Naive thymus-derived CD8-positive, alpha-beta T cell (primary cell): Measurements from ENCODE around the gene LEFTY2. TPM values are rescaled to one million over a fixed set of nuclear protein-coding genes. Genes with fewer than 3 reads are reported as not detected.
"Not testable (repeated sequence)": the region's sequence is repeated elsewhere in the genome, so short reads cannot be mapped to it uniquely, and the experiment has no call there.

Experiments used
- ATAC-seq, 2 donors: fragments of 150-1000 bp; cut with Tn5 transposase in 1 of 2; sonication (Bioruptor Pico), chemical (Tn5 transposase) in 1 of 2; 1 replicate in 1 of 2; 2 replicates in 1 of 2; pipeline ENCODE4 v1.10.0; 2021; ENCODE audit warnings: mild to moderate bottlenecking in 2 of 2, moderate library complexity in 2 of 2
- POLR2A ChIA-PET: fragments of 350-600 bp; sonication (Branson Sonifier 250); formaldehyde crosslinking; loops from one replicate; lab custom pipeline; 2021; ENCODE audit warnings: antibody characterized with exemption; lab: Charles Lee
- DNase-seq, 10 donors: peaks; one replicate each; pipeline versions ENCODE4 v3.0.0 to v3.0.0-alpha.2; 2020 to 2022
- H3K27ac Mint-ChIP-seq, 10 donors: one replicate each; pipeline ENCODE4 v1.8.0; 2020 to 2022; ENCODE audit warnings: mild to moderate bottlenecking in 10 of 10, mixed read lengths in 10 of 10, moderate library complexity in 4 of 10, inconsistent platforms in 1 of 10
- H3K27me3 Mint-ChIP-seq, 5 donors: one replicate each; pipeline ENCODE4 v1.8.0; 2021 to 2022; ENCODE audit warnings: mixed read lengths in 5 of 5
- H3K36me3 Mint-ChIP-seq, 3 donors: one replicate each; pipeline ENCODE4 v1.8.0; 2020 to 2022; ENCODE audit warnings: mixed read lengths in 3 of 3, mild to moderate bottlenecking in 2 of 3, inconsistent platforms in 1 of 3
- H3K4me1 Mint-ChIP-seq, 4 donors: one replicate each; pipeline ENCODE4 v1.8.0; 2021 to 2022; ENCODE audit warnings: mixed read lengths in 4 of 4
- H3K4me3 Mint-ChIP-seq, 10 donors: one replicate each; pipeline ENCODE4 v1.8.0; 2020 to 2022; ENCODE audit warnings: mild to moderate bottlenecking in 10 of 10, mixed read lengths in 10 of 10, moderate library complexity in 6 of 10, inconsistent platforms in 1 of 10
- H3K9me3 Mint-ChIP-seq, 9 donors: one replicate each; pipeline ENCODE4 v1.8.0; 2020 to 2022; ENCODE audit warnings: mixed read lengths in 9 of 9, mild to moderate bottlenecking in 3 of 9, inconsistent platforms in 1 of 9, moderate library complexity in 1 of 9
- polyA plus RNA-seq, 3 donors: library from polyadenylated mRNA; unstranded; fragments of 300-500 nt; fragmentation: Illumina TruSeq; gene quantifications; one replicate each; pipeline ENCODE4 v1.2.3, GENCODE V29; 2021
- total RNA-seq, 8 experiments: library from RNA in 2 of 8; stranded (reverse) in 2 of 8; gene quantifications; one replicate each; pipeline ENCODE4 v1.2.3 and lab custom pipeline; 2021 to 2026

The LEFTY2 gene
- total and polyA plus RNA-seq, 5 experiments from 2014 or later, result 0.19 to 0.75 (median 0.64) TPM; not detected in 2

DNA sequence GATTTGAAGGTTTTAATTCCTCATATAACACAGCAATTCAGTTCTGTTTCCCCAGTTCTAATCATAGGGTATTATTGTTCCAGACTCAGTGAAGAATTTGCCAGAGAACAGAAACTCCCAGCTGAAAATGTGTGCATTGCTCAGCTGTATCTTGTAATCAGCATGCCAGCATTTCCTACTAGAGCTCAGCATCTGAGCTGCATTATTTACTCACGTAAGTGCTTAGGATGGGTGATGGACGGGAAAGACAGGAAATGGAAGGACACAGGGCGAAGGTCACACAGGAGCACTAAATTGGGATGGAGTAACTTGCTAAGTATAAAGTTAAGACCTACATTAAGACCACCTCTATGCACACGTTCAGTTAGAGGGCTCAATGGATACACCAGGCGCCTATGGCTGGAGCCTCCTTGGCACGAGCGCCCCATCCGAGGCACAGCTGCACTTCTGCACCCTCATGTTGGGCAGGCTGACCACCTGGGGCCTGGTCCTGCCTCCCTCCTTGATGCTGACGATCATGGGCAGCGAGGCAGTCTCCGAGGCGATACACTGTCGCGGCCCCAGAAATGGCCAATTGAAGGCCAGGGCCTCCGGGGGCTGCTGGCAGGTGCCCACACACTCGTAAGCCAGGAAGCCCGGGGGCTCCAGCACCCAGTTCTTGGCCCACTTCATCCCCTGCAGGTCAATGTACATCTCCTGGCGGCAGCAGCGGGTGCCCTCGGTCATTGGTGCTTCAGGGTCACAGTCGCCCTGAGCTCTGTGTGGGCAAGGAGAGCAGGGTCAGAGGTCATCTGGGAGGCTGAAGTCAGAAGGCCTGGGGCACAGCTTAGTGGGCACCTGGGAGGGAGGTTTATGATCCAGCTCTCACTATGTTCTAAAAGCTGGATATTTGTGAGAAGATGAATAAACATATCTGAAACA is 3.7 kb downstream of the LEFTY2 start:
- ATAC-seq (no peak), DNase-seq (no peak)
- H3K27ac Mint-ChIP-seq, result peak overlapping the region in 3 of 10 donors; percentile 12 to 59 (median 56)
- no peaks in the 10 kb centered on the region for H3K27me3 Mint-ChIP-seq
- POLR2A ChIA-PET, result no interaction called here
- peaks cover 0 to 5% (median 2%) of the 10 kb centered on the region in 4 donors for H3K4me1 Mint-ChIP-seq
- H3K9me3 Mint-ChIP-seq, result no peaks in the 10 kb centered on the region
- H3K4me3 Mint-ChIP-seq, result no peak overlapping the region
- H3K36me3 Mint-ChIP-seq, result no peaks in the 10 kb centered on the region

DNA sequence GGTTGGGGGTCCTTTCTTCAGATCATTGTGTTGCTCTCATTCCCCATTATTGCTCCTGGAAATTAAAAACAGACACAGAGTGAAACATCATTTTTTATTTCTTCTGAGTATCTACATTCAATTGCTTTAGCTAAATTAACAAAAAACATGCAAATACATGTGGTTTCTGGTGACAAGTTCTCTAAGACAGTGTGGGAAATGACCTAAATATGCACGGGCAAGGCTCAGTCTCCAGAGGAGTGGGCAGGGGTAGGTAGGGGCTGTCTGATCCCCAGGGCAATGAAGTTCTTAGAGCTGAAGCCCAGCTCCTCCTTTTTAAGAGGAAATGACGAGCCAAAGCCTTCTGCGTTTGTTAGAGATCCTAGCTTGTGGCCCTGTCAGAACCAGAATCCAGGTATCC is 4.5 kb downstream of the LEFTY2 start:
- Mint-ChIP-seq H3K27me3 (no peaks in the 10 kb centered on the region), H3K4me1 (peaks cover 3 to 7% (median 5%) of the 10 kb centered on the region in 4 donors), H3K9me3 (no peaks in the 10 kb centered on the region), H3K27ac (no peak overlapping the region), H3K4me3 (no peak overlapping the region), H3K36me3 (no peaks in the 10 kb centered on the region)
- ATAC-seq (no peak), DNase-seq (no peak)
- POLR2A ChIA-PET, result no interaction called here

DNA sequence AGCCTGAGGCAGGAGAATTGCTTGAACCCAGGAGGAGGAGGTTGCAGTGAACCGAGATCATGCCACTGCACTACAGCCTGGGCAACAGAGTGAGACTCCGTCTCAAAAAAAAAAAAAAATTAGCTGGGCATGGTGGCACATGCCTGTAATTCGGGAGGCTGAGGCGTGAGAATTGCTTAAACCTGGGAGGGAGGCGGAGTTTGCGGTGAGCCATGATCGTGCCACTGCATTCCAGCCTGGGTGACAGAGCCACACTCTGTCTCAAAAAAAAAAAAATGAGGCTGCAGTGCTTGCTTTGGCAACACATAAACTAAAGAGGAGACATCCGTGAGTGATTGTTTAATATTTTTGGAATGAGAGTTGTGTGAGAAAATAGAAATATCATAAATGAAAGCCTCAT is 4.9 kb downstream of the LEFTY2 start:
- H3K4me1 Mint-ChIP-seq, result peaks cover 5 to 11% (median 6%) of the 10 kb centered on the region in 4 donors
- H3K9me3 Mint-ChIP-seq, H3K27ac Mint-ChIP-seq, POLR2A ChIA-PET, H3K36me3 Mint-ChIP-seq, ATAC-seq, H3K4me3 Mint-ChIP-seq, H3K27me3 Mint-ChIP-seq, DNase-seq: not testable (repeated sequence)

DNA sequence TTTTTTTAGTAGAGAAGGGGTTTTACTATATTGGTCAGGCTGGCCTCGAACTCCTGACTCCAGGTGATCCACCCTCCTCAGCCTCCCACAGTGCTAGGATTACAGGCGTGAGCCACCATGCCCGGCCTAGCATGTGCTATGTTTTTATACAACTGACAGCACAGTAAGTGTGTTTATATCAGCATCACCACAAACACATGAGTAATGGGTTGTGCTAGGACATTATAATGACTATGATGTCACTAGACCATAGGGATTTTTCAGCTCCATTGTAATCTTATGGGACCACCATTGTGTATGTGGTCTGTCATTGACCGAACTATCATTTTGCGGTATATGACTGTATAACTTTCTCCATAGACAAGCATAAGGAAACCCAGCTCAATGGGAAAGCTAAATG is 6.3 kb downstream of the LEFTY2 start:
- ATAC-seq, result no peak
- H3K36me3 Mint-ChIP-seq, result no peaks in the 10 kb centered on the region
- H3K4me1 Mint-ChIP-seq, result peaks cover 5 to 11% (median 6%) of the 10 kb centered on the region in 4 donors
- H3K27me3 Mint-ChIP-seq, result no peaks in the 10 kb centered on the region
- POLR2A ChIA-PET, result interaction anchor here (1.5 kb wide), 1 partner anchor 10 kb away, joined by 10 read pairs; the partner anchor contains the start of gene PYCR2
- H3K27ac Mint-ChIP-seq, result no peak overlapping the region
- no peak for DNase-seq
- no peak overlapping the region for H3K4me3 Mint-ChIP-seq
- no peaks in the 10 kb centered on the region for H3K9me3 Mint-ChIP-seq

DNA sequence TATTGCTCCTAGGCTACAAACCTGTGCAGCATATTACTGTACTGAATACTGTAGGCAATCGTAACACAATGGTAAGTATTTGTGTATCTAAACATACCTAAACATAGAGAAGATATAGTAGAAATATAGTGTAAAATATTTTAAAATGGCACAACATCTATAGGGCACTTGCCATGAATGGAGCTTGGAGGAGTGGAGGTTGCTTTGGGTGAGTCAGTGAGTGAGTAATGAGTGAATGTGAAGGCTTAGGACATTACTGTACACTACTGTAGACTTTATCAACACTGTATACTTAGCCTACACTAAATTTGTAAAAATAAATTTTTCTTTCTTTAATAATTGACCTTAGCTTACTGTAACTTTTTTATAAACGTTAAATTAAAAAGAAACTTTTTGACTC is 7.9 kb downstream of the LEFTY2 start:
- H3K9me3 Mint-ChIP-seq, result no peaks in the 10 kb centered on the region
- H3K27me3 Mint-ChIP-seq, result no peaks in the 10 kb centered on the region
- POLR2A ChIA-PET, result interaction anchor here (0.6 to 1.6 kb wide), 3 partner anchors 12 to 57 kb away, joined by 3 to 5 read pairs (median 3); partner anchors contain the start of gene TMEM63A
- ATAC-seq, result no peak
- H3K27ac Mint-ChIP-seq, result no peak overlapping the region
- no peak for DNase-seq
- H3K36me3 Mint-ChIP-seq, result no peaks in the 10 kb centered on the region
- H3K4me1 Mint-ChIP-seq, result peaks cover 12 to 26% (median 20%) of the 10 kb centered on the region in 4 donors
- no peak overlapping the region for H3K4me3 Mint-ChIP-seq

DNA sequence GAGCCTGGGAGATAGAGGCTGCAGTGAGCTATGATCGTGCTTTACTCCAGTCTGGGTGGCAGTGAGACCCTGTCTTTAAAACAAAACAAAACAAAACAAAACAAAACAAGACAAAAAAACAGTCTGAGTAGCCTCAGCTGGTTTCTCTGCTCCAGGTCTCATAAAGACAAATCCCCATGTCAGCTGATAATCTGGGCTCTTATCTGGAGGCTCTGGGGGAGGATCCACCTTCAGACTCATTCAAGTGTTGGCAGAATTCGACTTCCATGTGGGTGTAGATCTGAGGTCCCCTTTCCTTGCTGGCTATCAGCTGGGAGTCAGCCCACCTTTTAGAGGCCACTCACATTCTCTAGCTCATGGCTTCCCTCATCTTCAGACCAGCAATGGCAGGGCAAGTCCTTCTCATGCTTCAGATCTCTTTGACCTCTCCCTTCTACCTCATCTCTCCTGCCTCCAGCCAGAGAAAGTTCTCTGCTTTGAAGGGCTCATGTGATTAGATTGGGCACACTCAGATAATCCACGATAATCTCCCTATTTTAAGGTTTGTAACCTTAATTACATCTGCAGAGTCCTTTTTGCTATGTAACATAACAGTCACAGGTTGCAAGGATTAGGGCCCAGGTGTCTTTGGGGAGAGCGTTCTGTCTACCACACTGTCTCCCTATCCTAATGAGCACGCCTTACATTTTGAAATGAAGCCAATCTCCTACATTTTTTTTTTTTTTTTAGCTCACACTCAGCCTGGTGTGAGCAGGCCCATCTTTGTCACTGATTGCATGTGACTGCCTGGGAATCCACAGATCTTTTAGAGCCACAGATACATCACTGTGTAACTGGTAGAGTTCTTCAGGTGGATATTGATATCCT is 9.5 kb downstream of the LEFTY2 start:
- H3K4me1 Mint-ChIP-seq, result peaks cover 16 to 37% (median 30%) of the 10 kb centered on the region in 4 donors
- no peak overlapping the region for H3K4me3 Mint-ChIP-seq
- H3K36me3 Mint-ChIP-seq, result no peaks in the 10 kb centered on the region
- H3K27ac Mint-ChIP-seq, result peak overlapping the region in 9 of 10 donors; percentile 34 to 88 (median 73)
- POLR2A ChIA-PET, result interaction anchor here (0.6 to 1.6 kb wide), 11 partner anchors 8 to 91 kb away, joined by 3 to 5 read pairs (median 3); partner anchors contain the start of genes PYCR2 and TMEM63A
- ATAC-seq (no peak), DNase-seq (no peak)
- no peaks in the 10 kb centered on the region for H3K9me3 Mint-ChIP-seq
- no peaks in the 10 kb centered on the region for H3K27me3 Mint-ChIP-seq

DNA sequence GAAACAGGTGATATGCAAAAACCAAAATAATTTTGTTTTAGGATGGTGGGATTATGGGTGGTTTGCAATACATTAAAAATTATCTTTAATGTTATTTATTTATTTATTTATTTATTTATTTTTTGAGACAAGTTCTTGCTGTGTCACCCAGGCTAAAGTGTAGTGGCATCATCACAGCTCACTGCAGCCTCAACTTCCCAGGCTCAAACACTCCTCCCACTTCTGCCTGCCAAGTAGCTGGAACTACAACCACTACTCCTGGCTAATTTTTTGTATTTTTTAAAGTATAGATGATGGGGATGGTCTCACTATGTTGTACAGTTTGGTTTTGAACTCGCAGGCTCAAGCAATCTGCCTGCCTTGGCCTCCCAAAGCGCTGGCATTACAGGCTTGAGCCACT is 10.5 kb downstream of the LEFTY2 start:
- DNase-seq, result no peak
- Mint-ChIP-seq H3K27ac (peak overlapping the region in 8 of 10 donors; percentile 46 to 88 (median 74)), H3K9me3 (no peaks in the 10 kb centered on the region), H3K4me3 (peak overlapping the region in 2 of 10 donors; percentile 7 to 30), H3K4me1 (peaks cover 18 to 40% (median 33%) of the 10 kb centered on the region in 4 donors), H3K27me3 (no peaks in the 10 kb centered on the region), H3K36me3 (no peaks in the 10 kb centered on the region)
- no peak for ATAC-seq
- POLR2A ChIA-PET, result interaction anchor here (0.6 to 1.3 kb wide), 4 partner anchors 32 to 453 kb away, joined by 4 to 5 read pairs (median 4); partner anchors contain the start of gene TMEM63A

DNA sequence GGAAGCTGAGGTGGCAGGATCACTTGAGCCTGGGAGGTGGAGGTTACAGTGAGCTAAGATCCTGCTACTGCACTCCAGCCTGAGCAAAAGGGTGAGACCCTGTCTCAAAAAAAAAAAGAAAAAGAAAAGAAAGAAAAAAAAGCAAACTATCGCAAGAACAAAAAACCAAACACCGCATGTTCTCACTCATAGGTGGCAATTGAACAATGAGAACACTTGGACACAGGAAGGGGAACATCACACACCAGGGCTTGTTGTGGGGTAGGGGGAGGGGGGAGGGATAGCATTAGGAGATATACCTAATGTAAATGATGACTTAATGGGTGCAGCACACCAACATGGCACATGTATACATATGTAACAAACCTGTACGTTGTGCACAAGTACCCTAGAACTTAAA is 11.6 kb downstream of the LEFTY2 start:
- peak in 1 of 2 donors; percentile 36 for ATAC-seq
- POLR2A ChIA-PET, result interaction anchor here (0.6 to 3.1 kb wide), 8 partner anchors 32 to 151 kb away, joined by 3 to 28 read pairs (median 6); partner anchors contain the start of genes H3-3A, SDE2, SRP9 and TMEM63A
- H3K4me3 Mint-ChIP-seq, result peak overlapping the region in 7 of 10 donors; percentile 28 to 69 (median 65)

DNA sequence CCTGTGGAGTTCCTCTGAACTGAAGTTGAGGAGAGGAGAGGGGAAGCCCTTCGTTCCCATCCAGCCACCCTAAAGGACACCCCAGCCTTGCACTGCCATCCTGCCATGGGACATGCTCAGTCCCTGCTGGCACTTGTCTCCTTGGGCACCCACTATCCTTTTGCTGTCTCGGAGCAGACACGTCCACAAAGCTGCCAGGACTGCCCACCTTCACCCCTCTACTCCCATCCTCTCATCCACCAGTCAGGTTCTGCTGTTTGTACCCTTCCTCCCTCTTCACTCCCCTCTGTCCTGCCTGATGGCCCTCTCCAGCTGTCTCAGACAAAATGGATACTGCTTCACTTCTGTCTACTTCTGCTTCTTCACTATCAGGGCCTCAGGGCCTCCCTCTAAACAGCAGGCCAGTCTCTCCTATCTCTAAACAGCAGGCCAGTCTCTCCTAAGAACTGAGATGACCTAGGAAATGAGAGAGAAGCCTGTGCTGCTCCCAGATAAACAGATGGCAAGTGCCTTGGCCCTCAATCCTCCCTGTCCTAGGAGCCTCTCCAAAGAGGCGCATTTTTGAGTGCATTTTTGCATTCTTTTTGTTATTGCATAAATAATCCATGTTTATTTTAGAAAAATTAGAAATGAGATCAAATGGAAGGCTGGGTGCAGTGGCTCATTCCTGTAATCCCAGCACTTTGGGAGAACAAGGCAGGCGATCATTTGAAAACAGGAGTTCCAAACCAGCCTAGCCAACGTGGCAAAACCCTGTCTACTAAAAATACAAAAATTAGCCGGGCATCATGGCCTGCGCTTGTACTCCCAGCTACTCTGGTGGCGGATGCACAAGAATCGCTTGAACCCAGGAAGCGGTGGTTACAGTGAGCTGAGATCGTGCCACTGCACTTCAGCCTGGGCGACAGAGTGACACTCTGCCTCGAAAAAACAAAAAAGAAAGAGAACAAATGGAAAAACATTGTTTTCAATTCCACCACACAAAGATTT is 12.5 kb downstream of the LEFTY2 start:
- H3K27ac Mint-ChIP-seq, result peak overlapping the region; percentile 83 to 96 (median 94)
- peak overlapping the region; percentile 16 to 75 (median 64) for H3K4me3 Mint-ChIP-seq
- POLR2A ChIA-PET, result interaction anchor here (0.5 to 3.1 kb wide), 7 partner anchors 31 to 150 kb away, joined by 3 to 28 read pairs (median 6); partner anchors contain the start of genes H3-3A, SDE2, SRP9 and TMEM63A
- DNase-seq, result peak in 4 of 10 donors; percentile 38 to 66 (median 50)
- H3K36me3 Mint-ChIP-seq, result peaks cover 0 to 3% (median 0%) of the 10 kb centered on the region in 3 donors
- no peak for ATAC-seq
- no peaks in the 10 kb centered on the region for H3K27me3 Mint-ChIP-seq
- no peaks in the 10 kb centered on the region for H3K9me3 Mint-ChIP-seq
- peaks cover 18 to 48% (median 41%) of the 10 kb centered on the region in 4 donors for H3K4me1 Mint-ChIP-seq

More for the DNA sequence above, 11.6 kb downstream of the LEFTY2 start:
- not testable (repeated sequence) for DNase-seq, H3K36me3 Mint-ChIP-seq, H3K9me3 Mint-ChIP-seq, H3K27me3 Mint-ChIP-seq
- peak overlapping the region; percentile 83 to 96 (median 94) for H3K27ac Mint-ChIP-seq
- peaks cover 18 to 46% (median 34%) of the 10 kb centered on the region in 4 donors for H3K4me1 Mint-ChIP-seq

DNA sequence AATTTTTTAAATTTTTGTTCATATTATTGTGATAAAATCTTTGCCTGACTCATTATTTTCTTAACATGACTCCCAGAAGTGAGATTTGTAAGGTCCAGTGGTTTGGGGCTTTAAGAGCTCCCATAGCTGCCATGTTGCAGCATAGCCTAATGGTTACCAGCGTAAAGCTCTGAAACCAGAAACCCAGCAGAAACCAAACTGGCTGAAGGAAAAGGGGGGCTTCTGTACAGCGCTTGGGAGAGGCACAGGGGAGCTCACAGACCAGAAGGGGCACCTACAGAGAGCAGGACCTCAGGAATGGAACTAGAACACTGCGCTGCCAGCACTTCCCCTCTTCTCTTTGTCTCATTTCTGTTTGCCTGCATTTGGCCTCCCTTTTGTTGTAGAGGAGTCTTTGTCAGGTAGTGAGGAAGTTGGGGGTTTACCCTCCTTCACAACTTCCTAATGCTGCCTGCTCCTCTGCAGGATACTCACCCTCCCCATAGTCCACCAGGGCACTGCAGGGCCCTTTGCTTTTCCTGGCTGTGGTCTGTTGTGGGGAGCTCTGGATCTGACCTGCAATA is 14.4 kb downstream of the LEFTY2 start:
- H3K4me3 Mint-ChIP-seq, result peak overlapping the region in 9 of 10 donors; percentile 29 to 82 (median 60)
- H3K9me3 Mint-ChIP-seq, result no peaks in the 10 kb centered on the region
- ATAC-seq (no peak), DNase-seq (no peak)
- peak overlapping the region; percentile 76 to 93 (median 90) for H3K27ac Mint-ChIP-seq
- POLR2A ChIA-PET, result interaction anchor here (0.6 to 9.0 kb wide), 8 partner anchors 19 to 149 kb away, joined by 3 to 94 read pairs (median 4); partner anchors contain the start of genes SRP9 and TMEM63A
- no peaks in the 10 kb centered on the region for H3K27me3 Mint-ChIP-seq
- H3K36me3 Mint-ChIP-seq, result peaks cover 0 to 12% (median 0%) of the 10 kb centered on the region in 3 donors
- H3K4me1 Mint-ChIP-seq, result peaks cover 23 to 62% (median 52%) of the 10 kb centered on the region in 4 donors
